RPMI7951 (cell line): ENCODE results near the gene ZNF581. TPM values are rescaled to one million over a fixed set of nuclear protein-coding genes. Genes with fewer than 3 reads are reported as not detected.

Source experiments
- DNase-seq: peaks from one replicate; pipeline ENCODE4 v3.0.0-alpha.2; 2012; ENCODE audit warnings: low read depth
- total RNA-seq: library from RNA; depleted of rRNA; stranded (reverse); fragments of >200 nt; shearing (Covaris generic); gene quantifications from 2 replicates; pipeline ENCODE4 v1.2.3, GENCODE V29; 2014

ZNF581 gene
- total RNA-seq, 1 experiment from 2014 or later, result 13.7 TPM

GRCh38 chr19:55666343-55667005 lies 23.0 kb downstream of the ZNF581 start:
- DNase-seq, result no peak

DNA sequence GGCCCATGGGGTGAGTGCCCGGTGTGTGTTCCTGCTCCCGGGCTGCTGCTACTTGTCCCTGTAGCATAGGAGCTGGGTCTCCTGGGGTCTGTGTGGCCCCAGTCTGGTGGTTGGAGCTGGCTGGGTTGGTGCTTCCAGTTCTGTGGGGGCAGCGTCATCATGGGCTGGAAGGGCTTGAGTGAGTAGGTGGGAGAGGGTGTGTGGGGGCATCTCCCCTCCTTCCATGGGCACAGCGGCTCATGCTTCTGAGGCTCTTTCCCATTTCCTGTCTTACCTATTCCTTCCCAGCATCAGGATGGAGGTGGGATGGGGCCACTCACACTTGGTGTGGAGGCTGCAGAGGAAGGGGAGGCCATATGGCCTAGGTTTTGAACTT lies 23.5 kb downstream of the ZNF581 start:
- no peak for DNase-seq

DNA sequence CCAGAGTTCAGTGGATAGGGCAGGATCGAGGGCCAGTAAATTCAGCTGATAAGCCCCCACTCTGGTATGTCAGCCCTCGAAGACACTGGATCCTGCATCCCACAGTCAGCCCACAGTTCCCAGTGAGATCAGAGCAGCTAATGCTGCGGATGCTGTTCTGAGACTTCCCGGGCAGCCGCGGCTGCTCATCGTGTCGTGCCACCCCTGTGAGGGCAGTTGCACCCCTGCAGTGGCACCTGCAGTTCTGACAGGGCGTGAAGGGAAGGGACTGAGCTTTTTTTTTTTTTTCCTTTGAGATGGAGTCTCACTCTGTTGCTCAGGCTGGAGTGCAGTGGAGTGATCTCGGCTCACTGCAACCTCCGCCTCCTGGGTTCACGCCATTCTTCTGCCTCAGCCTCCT lies 24.1 kb downstream of the ZNF581 start:
- no peak for DNase-seq

- no peak for DNase-seq
Measured at GRCh38 chr19:55667958-55668357, 24.5 kb downstream of the ZNF581 start.

GRCh38 chr19:55668603-55669348 lies 25.3 kb downstream of the ZNF581 start:
- no peak for DNase-seq

DNA sequence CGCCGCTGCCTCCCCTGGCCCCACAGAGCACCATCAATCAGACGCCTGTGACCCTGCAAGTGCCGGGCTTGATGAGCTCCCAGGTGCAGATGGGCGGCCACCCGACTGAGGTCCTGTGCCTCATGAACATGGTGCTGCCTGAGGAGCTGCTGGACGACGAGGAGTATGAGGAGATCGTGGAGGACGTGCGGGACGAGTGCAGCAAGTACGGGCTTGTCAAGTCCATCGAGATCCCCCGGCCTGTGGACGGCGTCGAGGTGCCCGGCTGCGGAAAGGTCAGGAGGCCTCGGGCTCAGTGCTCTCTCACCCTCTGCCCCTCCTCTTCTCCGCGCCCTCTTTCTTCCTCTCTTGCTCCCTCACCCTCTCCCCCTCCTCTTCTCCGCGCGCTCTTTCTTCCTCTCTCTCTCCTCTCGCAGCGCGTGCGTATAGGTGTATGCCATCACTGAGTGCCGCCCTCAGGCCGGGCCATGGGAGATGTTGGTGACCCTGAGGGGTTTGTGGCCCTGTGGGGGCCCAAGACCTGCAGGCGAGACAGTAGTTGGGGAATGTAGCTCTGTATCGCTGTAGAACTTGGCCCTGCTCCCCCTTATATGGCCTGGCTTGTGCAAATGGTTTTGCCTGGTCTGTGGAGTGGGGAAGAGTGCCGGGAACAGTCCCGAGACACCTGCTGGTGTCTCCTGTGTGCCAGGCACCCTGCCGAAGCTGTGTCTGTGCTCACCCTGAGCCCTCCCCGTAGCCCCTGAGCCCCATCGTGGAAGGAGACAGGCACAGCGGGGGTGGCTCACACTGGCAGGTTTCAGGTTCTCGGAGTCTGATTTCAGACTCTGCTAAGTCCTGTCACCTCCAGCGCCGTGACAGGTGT lies 26.2 kb downstream of the ZNF581 start:
- no peak for DNase-seq

DNA sequence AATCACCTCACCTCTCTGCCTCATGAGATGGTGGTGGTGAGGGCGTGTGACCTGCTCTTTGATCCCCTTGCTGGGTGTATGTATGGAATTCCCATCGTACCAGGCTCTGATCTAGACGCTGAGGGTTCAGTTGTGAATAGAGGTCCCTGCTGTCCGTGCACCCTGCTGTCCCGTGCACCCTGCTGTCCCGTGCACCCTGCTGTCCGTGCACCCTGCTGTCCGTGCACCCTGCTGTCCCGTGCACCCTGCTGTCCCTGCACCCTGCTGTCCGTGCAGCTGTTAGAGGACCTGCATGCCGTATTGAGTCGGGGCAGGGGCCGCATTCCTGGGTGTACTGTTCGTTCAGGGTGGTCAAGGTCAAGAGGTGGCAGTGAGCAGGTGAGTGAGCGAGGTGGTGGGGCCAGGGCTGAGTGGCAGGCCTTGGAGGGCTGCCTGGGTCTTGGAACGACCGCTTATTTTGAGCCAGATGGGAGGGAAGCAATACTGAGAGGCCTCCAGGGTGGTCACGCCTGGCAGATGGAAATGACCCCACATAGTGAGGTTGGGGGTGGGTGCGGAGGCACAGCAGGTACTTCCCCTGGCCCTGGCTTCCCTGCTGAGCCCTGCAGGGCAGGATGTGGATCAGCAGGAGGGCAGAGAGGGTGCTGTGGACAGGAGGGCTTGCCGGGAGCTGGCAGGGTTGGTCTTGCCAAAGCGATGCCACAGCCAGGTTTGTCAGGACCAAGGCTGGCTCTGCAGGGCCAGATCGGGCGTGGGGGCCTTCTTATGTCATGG lies 27.0 kb downstream of the ZNF581 start:
- DNase-seq, result no peak

DNA sequence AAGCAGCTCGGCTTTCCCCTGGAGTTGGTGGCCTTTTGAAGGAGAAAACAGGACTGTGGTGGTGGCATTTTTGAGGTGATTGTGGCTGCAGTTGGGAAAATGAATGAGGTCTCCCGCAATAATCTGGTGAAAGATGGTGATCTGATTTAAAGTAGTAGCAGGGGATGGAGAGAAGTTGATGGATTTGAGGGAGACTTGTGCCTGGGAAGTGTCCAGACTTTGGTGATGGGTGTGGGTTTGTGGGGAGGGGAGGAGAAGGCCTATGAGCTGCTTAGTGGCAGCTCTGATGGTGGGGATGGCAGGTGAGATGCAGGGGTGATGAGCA lies 27.6 kb downstream of the ZNF581 start:
- DNase-seq, result no peak

GRCh38 chr19:55672418-55672817 lies 29.0 kb downstream of the ZNF581 start:
- DNase-seq, result no peak

DNA sequence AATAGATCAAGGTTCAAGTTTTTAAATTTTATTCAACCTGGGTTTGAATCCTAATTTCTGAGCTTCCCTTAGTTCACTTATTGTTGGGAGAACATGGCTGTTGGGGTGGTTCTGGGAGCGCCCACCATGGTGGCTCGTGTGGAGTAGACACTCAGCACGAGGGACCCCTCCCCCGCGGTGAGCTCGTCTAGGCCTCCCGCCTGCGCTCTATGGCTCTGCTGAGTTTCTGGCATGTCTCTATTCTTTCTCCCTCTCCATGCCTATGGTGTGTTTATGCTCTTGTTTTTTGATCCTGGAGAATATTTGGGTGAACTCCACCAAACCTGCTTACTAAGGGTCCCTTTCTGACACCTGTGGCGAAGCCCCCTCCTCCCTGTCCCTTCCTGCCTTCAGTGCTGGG lies 30.0 kb downstream of the ZNF581 start:
- no peak for DNase-seq

GRCh38 chr19:55673889-55674288 lies 30.4 kb downstream of the ZNF581 start:
- no peak for DNase-seq

GRCh38 chr19:55674459-55674840 lies 31.0 kb downstream of the ZNF581 start:
- no peak for DNase-seq

DNA sequence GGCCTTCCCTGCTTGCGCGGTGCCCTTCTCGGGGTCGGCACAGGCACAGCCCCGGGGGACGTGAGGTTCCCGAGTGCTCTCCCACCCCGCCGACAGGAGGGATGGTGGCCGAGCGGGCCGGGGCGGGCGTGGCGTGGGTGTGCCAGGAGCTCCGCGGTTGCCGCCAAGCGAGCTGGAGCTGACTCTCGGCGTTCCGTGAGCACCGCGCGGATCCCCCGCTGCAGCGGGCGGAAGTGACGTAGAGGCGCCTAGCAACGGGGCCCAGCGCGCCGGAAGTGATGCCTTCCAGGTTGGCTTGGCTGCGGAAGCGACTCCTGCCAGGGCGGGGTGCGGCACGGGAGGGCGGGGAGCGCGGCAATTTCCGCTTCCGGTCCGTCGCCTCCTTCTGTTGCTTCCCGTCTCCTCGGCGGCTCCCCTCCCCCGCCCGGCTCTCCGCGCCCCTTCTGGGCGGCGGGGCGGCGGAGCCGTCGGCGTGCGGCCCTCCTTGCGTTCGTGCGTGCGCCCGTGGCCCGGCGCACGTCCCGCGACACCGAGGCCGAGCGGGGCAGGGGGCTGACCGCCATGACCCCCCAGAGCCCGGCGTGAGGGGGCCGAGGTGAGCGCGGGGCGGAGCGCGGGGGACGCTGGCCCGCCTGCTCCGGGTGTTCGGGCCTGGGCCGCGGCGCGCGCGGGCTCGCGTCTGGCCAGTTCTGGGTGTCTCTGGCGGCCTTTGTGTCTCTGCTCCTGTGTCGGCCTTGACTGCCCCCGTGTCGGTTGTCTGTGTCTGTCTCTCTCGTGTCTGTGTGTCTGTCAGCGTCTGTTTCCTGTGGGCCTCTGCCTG lies 31.6 kb downstream of the ZNF581 start, which contains the start of gene EPN1:
Gene EPN1, plus strand, starts transcription at position 386 of the 820 bp plus-strand sequence. CDS start 3,402 bp downstream, outside the sequence.
- DNase-seq, result peak; percentile 97

- DNase-seq, result no peak
Measured at GRCh38 chr19:55675661-55676354, 32.4 kb downstream of the ZNF581 start.

DNA sequence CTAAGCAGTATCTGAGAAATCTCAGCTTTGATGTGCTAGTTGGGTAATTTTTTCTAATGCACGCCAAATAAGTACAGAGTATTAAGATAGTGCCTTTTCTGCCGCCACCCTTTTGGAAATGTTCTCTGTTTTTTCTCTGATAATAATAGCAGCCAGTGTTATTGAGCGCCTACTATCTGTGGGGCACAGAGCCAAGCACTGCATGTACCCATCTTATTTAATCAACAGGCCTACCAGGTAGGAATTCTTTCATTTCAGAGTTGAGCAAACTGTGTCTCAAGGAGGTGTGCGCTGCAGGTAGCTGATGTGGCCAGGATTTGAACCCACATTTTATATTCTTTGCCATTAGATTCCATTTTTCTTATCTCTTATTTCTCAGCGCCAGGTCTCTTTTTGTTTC lies 32.9 kb downstream of the ZNF581 start:
- peak; percentile 23 for DNase-seq

DNA sequence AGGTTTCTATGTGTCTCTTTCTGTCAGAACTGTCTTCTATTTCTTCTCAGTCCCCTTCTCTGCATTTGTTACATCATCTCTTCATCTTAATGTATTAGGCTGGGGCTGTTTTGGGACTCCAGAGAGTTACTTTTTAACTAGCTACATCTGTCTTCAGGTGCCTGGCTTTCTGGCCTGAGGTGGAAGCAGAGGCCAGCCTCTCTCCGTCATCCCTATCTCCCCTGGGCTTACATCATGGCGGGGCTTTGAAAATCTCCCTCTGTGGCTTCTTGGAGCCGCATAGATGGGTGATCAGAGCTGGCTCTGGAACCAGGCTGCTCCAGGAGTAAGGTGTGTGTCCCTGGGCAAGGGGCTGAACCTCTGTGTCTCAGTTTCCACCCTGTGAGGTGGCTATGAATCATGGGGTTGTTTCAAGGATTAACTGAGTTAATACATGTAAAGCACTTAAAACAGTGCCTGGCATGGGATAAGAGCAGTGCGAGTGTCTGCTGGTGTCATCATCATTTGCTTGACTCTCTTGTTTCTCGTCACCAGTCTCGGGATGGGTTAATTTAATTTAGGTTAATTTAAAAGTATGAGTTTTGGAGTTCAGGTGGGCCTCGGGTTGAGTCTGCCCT lies 33.5 kb downstream of the ZNF581 start:
- no peak for DNase-seq

DNA sequence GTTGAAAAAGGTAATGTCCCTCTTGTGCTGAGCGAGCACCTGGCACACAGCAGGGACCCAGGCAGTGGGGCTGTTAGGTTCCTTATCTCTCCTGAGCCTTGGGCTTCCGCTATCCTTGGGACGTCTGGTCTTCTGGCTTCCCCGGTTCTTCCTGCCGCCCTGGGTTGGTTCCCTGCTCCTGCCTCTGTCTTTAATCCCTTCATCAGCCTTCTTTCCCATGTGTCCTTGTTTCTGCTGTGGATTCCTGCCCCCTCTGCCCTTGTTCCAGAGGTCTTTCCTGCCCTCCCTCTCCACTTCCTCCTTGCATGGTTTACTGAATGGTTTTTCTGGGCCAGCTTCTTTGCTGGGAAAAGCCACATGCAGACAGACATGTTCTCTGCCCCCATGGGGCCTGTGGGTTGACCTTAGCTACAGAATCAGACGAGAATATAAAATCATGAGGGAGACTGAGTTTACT lies 34.2 kb downstream of the ZNF581 start:
- no peak for DNase-seq

DNA sequence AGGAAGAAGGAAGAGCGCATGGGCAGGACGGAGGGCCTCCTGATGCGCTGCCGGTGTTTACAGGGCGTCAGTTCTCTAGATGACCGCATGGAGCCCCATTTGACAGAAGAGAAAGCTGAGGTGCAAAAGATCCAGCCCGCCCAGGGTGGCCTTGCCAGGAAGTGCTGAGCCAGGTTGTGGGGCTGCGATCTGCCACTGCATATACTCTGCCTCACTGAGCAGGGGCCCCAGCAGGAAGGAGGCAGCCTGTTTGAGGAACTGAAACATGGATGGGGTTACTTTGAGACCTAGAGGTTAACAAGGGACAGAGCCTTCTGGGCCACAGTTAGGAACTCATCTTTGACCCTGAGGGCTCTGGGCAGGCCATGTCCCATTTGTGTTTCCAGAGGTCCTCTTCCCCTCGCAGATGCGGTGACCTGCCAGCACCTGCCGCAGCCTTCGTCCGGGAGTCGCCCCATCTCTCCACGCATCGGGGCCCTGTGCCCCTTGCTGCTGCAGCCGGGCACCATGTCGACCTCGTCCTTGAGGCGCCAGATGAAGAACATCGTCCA lies 34.7 kb downstream of the ZNF581 start:
- no peak for DNase-seq
